ENCODE data around the gene MAP1LC3B.

GRCh38 chr16:87356491-87356853 lies 35.7 kb upstream of the MAP1LC3B start:
- TF ChIP-seq POLR2AphosphoS5 (IDR thresholded peaks at IDR 0.05; ENCODE audit: low read depth, low read length) (no peak), POLR2A (IDR thresholded peaks at IDR 0.05; ENCODE audit: low read depth, low read length) (no peak)

Measured in GM12891 (cell line).